Lung (tissue), 16 donors: ENCODE measurements around the gene ZNF414. TPM values are rescaled to one million over a fixed set of nuclear protein-coding genes. Genes with fewer than 3 reads are reported as not detected.
A peak's percentile ranks its signal among the peaks of the same experiment; 100 is the strongest.

Experiments used
- ATAC-seq: fragments of 200-7000 bp; cut with Tn5 transposase; one replicate; pipeline ENCODE4 v1.9.1; 2020; ENCODE audit warnings: moderate number of reproducible peaks; ENCODE audit not compliant: insufficient read depth, low FRiP score
- DNase-seq, 3 donors: peaks; one replicate each; pipeline ENCODE4 v3.0.0-alpha.2; 2013 to 2017
- H3K27ac ChIP-seq, 2 donors: one replicate each; pipeline ENCODE4 v1.5.1; 2013; ENCODE audit warnings: mild to moderate bottlenecking in 2 of 2, moderate library complexity in 2 of 2, control low read depth in 1 of 2, inconsistent platforms in 1 of 2, low read depth in 1 of 2, low read length in 1 of 2
- H3K27me3 ChIP-seq, 3 donors: one replicate each; pipeline ENCODE4 v1.5.1; 2013; ENCODE audit warnings: low read length in 2 of 3; ENCODE audit not compliant: control insufficient read depth in 3 of 3, insufficient read depth in 3 of 3
- H3K36me3 ChIP-seq, 4 donors: one replicate each; pipeline ENCODE4 v1.5.1; 2013; ENCODE audit warnings: low read length in 4 of 4, mild to moderate bottlenecking in 1 of 4, moderate library complexity in 1 of 4; ENCODE audit not compliant: control insufficient read depth in 4 of 4, insufficient read depth in 4 of 4
- H3K4me1 ChIP-seq, 5 donors: one replicate each; pipeline ENCODE4 v1.5.1; 2013; ENCODE audit warnings: low read length in 5 of 5, mild to moderate bottlenecking in 2 of 5, moderate library complexity in 1 of 5; ENCODE audit not compliant: control insufficient read depth in 5 of 5, insufficient read depth in 5 of 5
- H3K4me3 ChIP-seq: one replicate; pipeline ENCODE4 v1.5.1; 2013; ENCODE audit warnings: mild to moderate bottlenecking, control low read depth, moderate library complexity
- H3K9ac ChIP-seq, 2 donors: one replicate each; pipeline ENCODE4 v1.5.1; 2013; ENCODE audit warnings: low read length in 2 of 2, control low read depth in 1 of 2; ENCODE audit not compliant: insufficient read depth in 1 of 2
- H3K9me3 ChIP-seq, 4 donors: one replicate each; pipeline ENCODE4 v1.5.1; 2013; ENCODE audit warnings: low read length in 3 of 4, mild to moderate bottlenecking in 1 of 4, moderate library complexity in 1 of 4; ENCODE audit not compliant: control insufficient read depth in 4 of 4, insufficient read depth in 3 of 4
- CTCF ChIP-seq: IDR thresholded peaks from 2 replicates; pipeline ENCODE4 v1.5.1; 2012; ENCODE audit warnings: mild to moderate bottlenecking; ENCODE audit errors: control extremely low read depth, extremely low read depth
- WGBS, 2 donors: extraction: QIAGEN DNeasy Blood & Tissue Kit; methylation state at CpG; one replicate each; pipeline ENCODE4 v1.1.7; 2013; 5-methylcytosine and 5-hydroxymethylcytosine counted together
- long read RNA-seq, 5 donors: transcript quantifications; one replicate each; lab custom pipeline, GENCODE V29; 2026
- polyA plus RNA-seq, 2 donors: library from polyadenylated mRNA; stranded (reverse); fragments of 200-250 nt; gene quantifications; one replicate each; pipeline ENCODE4 v1.2.1, GENCODE V29; 2013
- total RNA-seq, 2 donors: library from RNA; depleted of rRNA in 1 of 2; stranded (reverse); fragments of >200 nt in 1 of 2; gene quantifications; one replicate each; pipeline ENCODE4 v1.2.1, GENCODE V29; 2014 to 2021
- donor health status: control.
- donor health status: control.
- donor health status: Bipolar disorder and iron deficiency.
- donor health status: healthy.
- donor health status: DM: yes; HTN: yes; CAD: no.

ZNF414 gene
- total RNA-seq (10 to 100 TPM; 17.7 to 35.7 TPM), polyA plus RNA-seq (10 to 100 TPM; 26.2 to 32.8 TPM)
- long read RNA-seq, donor 1, transcript ZNF414-202 (8 exons, 2,300 nt) = major isoform, 5 of 8 reads
- long read RNA-seq, donor 1, partial matches to known transcripts = 0 of 8 reads
- long read RNA-seq, donor 1, other reads (novel, unspliced or antisense) = 0 of 8 reads
- long read RNA-seq, donor 2, partial matches to known transcripts = 0 of 2 reads
- long read RNA-seq, donor 2, other reads (novel, unspliced or antisense) = 0 of 2 reads
- long read RNA-seq, donor 3, partial matches to known transcripts = 0 of 5 reads
- long read RNA-seq, donor 3, other reads (novel, unspliced or antisense) = 0 of 5 reads
- long read RNA-seq, donor 4, partial matches to known transcripts = 0 of 4 reads
- long read RNA-seq, donor 4, other reads (novel, unspliced or antisense) = 0 of 4 reads
- long read RNA-seq, donor 5, transcript ZNF414-202 (8 exons, 2,300 nt) = major isoform, 5 of 5 reads
- long read RNA-seq, donor 5, partial matches to known transcripts = 0 of 5 reads
- long read RNA-seq, donor 5, other reads (novel, unspliced or antisense) = 0 of 5 reads

- H3K4me3 ChIP-seq = peak within 1 kb of the TSS; percentile 88
- H3K27ac ChIP-seq = peak within 1 kb of the TSS; percentile 98 to 100
- H3K4me1 ChIP-seq = peaks cover 4 to 13% (median 7%) of the 10 kb centered on the region in 5 donors
- 1% methylated on average over 63 to 70 of the region's 70 CpGs for WGBS, 2 donors
- ATAC-seq = peak; percentile 95
- no peaks in the 10 kb centered on the region for H3K27me3 ChIP-seq
- H3K9ac ChIP-seq = peak within 1 kb of the TSS; percentile 63 to 83
- H3K36me3 ChIP-seq = peaks cover 0 to 10% (median 1%) of the 10 kb centered on the region in 4 donors
- DNase-seq = peak; percentile 96
- no peak for TF ChIP-seq CTCF
- H3K9me3 ChIP-seq = no peaks in the 10 kb centered on the region
Observed at GRCh38 chr19:8513687-8514504, at the start of gene ZNF414. ZNF414 (minus strand) TSS chr19:8514167; CDS start chr19:8514046, 121 bp downstream.

GRCh38 chr19:8561075-8561764 is 47.3 kb upstream of the ZNF414 start:
- ATAC-seq = no peak
- H3K27me3 ChIP-seq = no peaks in the 10 kb centered on the region
- no peak overlapping the region for H3K27ac ChIP-seq
- no peaks in the 10 kb centered on the region for H3K9me3 ChIP-seq
- no peak for TF ChIP-seq CTCF
- no peak for DNase-seq
- H3K9ac ChIP-seq = no peak overlapping the region
- H3K4me1 ChIP-seq = peaks cover 0 to 3% (median 0%) of the 10 kb centered on the region in 5 donors
- H3K36me3 ChIP-seq = no peaks in the 10 kb centered on the region
- 53 to 58% methylated on average over 2 of the region's 2 CpGs for WGBS, 2 donors
- no peak overlapping the region for H3K4me3 ChIP-seq

- no peak for TF ChIP-seq CTCF
- peaks cover 0 to 3% (median 0%) of the 10 kb centered on the region in 4 donors for H3K36me3 ChIP-seq
- no peak for DNase-seq
- ATAC-seq = no peak
- H3K9me3 ChIP-seq = no peaks in the 10 kb centered on the region
- H3K9ac ChIP-seq = no peak overlapping the region
- no peaks in the 10 kb centered on the region for H3K27me3 ChIP-seq
- H3K27ac ChIP-seq = no peak overlapping the region
- H3K4me1 ChIP-seq = peaks cover 0 to 3% (median 0%) of the 10 kb centered on the region in 5 donors
- no peak overlapping the region for H3K4me3 ChIP-seq
- WGBS, 2 donors = 71 to 72% methylated on average over 2 of the region's 2 CpGs
Observed at GRCh38 chr19:8558325-8558724, 44.4 kb upstream of the ZNF414 start.
